Medulla oblongata (tissue), 1 donor: ENCODE measurements around the gene CLEC19A.

Experiments
- DNase-seq: peaks from one replicate; pipeline ENCODE4 v3.0.0-alpha.2; 2015; ENCODE audit errors: extremely low spot score

The CLEC19A gene

DNA sequence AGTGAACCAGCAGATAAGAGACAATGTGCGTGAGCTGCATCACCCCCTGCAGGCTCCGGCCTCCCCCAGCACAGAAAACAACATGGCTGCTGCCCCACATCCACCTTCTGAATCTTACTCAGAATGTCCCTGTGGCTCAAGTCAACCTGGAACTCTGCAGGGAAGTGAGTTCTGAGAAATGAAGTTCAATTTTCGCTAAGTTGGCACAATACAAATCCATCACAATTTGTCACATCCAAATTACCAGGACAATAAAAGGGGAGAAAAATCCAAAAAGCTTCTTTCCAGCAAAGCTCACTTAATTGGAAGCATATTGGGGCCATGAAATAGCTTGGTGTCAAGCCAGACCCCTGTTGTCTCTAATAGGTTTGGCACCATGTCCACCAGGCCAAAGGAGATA, 38.1 kb downstream of the CLEC19A start:
- DNase-seq, result no peak

DNA sequence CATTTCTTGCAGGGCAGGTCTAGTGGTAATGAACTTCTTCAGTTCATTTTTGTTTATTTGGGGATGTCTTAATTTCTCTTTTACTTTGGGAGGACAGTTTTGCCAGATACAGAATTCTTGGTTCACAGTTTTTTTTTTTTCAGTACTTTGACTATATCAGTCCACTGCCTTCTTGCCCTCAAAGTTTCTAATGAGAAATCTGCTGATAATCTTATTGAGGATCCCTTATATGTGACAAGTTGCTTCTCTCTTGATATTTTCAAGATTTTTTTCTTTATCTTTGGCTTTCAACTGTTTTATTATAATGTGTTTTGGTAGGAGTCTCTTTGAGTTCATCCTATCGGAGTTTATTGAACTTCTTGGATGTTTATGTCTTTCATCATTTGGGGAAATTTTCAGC, 42.8 kb downstream of the CLEC19A start:
- no peak for DNase-seq

- no peak for DNase-seq
Measured at GRCh38 chr16:19329932-19330331, 44.4 kb downstream of the CLEC19A start.

DNA sequence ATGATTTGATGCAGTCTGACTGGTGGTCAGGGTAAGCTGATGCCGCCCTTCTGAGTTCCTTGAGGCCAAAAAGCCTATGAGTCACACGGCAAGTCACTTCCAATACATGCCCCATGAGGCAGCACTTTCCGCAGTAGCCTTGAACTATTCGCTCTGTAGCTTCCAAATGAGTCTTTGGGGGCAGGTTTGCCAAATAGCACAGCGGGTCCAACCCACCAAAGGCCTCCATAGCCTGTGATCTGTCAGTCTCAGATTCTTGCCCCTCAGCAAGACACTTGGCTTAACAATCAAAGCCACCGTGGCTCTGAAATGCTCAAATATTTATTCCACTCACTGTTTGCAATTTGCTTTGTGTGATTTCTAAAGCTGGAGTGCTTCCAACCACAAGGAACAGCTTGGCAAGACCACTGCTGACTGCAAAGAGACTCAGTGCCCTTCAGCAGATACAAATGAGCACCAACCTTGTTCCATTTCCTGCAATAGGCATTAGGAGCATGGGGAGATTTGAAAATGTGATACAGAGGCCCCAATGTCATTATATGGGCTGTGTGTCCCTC, 45.4 kb downstream of the CLEC19A start:
- DNase-seq, result peak; percentile 53

DNA sequence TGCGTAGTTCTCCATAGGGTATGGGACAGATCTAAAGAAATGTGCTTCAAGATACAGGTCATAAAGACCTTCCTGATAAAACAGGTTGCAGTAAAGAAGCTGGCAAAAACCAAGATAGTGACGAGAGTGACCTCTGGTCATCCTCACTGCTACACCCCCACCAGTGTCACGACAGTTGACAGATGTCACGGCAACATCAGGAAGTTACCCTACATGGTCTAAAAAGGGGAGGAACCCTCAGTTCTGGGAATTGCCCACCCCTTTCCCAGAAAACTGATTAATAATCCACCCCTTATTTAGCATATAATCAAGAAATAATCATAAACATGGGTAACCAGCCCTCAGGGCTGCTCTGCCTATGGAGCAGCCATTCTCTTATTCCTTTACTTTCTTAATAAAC, 46.3 kb downstream of the CLEC19A start:
- no peak for DNase-seq

GRCh38 chr16:19338335-19338734, 52.8 kb downstream of the CLEC19A start:
- DNase-seq, result no peak

- no peak for DNase-seq
Measured at GRCh38 chr16:19344224-19344801, 58.8 kb downstream of the CLEC19A start.

DNA sequence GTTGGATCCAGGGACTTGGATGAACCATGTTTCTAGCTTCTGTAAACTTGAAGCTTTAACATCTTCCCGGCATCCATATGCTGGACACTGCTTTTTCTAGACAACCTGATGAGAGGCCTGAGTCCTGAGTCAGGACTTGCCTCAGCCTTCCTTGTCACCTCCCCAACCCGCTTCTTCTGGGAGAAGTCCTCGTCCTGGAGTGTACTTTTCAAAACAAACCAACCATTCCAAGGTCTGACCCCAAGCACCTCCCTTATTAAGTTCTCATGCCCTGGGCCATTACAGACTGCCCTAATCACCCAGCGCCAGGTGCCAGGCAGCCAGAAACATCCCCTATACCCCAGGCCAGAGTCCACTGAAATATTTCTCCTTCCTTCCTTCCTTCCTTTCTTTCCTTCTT, 59.4 kb downstream of the CLEC19A start:
- no peak for DNase-seq

- peak; percentile 19 for DNase-seq
Measured at GRCh38 chr16:19346335-19346922, 60.9 kb downstream of the CLEC19A start.

DNA sequence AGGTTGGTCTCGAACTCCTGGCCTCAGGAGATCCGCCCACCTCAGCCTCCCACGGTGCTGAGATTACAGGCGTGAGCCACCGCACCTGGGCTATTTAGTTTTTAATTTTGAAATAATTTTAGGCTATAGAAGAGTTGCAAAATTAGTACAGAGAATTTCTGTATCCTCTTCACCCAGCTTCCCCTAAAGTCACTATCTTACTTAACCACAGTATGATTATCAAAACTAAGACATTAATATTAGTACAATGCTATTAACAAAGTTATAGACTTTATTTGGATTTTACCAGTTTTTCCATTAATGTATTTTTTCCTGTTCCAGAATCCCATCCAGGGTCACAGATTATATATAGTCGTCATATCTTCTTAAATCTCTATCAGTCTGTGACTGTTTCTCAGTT, 62.6 kb downstream of the CLEC19A start:
- DNase-seq, result no peak

- no peak for DNase-seq
Measured at GRCh38 chr16:19348578-19349315, 63.2 kb downstream of the CLEC19A start.

- DNase-seq, result no peak
Measured at GRCh38 chr16:19354371-19354770, 68.8 kb downstream of the CLEC19A start.

- no peak for DNase-seq
Measured at GRCh38 chr16:19356024-19356952, 70.8 kb downstream of the CLEC19A start.

DNA sequence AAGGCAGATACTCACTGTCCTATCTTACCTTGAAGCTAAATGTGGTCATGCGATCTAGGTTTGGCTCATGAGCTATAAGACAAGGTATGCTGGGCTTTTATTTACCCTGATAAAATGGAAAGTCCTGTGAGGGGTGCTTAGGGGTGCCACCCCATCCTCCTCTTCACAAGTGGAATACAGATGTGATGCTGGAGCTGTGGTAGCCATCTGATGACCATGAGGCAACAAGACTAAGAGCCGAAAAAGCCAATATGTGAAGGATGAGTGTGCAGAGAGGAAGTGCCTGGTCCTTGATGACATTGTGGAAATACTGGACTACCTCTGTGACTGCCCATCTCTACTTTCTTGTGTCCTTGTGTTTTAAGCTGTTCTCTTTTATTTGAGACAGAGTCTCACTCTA, 74.0 kb downstream of the CLEC19A start:
- DNase-seq, result no peak
